ENCODE data around the gene JUP.

The JUP gene

DNA sequence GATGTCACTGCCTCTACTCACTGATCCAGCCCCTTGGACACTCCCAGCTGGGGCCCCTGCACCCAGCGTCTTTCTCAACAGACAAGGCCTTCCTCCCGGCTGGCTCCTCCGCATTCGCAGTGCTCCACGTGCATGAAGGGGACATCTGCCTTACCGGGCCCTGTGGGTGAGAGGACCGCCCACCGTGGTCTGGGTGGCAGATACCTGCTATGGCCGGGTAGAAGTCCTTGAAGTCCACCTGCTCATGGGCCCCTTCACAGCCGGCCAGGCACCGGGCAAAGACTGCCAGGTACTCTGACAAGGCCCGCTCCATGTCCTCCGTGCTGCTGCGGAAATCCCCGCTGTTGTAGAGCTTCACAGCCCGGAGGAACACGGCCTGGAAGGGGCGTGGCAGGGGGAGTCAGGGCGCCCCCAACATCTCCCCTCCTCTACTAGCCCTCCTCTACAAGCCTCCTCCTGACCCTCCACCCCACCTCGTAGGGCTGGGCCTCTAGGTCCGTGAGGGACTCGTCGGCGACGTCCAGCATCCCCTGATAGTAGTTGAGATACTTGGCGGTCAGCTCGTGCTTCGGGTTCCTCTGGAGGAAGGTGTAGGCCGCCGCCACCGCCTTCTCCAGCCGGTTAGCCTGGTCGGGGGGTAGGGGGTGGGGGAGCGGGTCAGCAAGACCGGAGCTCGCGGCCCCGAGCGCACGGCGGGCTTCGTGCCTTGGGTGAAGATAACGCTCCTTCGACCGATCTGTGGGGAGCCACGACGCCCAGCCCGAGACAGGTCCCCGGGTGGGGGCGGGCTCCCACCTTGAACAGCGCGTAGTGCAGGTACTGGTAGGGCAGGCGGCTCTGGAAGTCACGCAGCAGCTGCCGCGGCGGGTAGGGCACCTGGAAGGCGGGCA, 24.4 kb upstream of the JUP start:
- DNase-seq (ENCODE audit: low read depth in 2 of 2), result peak in 1 of 2 donors; percentile 5

DNA sequence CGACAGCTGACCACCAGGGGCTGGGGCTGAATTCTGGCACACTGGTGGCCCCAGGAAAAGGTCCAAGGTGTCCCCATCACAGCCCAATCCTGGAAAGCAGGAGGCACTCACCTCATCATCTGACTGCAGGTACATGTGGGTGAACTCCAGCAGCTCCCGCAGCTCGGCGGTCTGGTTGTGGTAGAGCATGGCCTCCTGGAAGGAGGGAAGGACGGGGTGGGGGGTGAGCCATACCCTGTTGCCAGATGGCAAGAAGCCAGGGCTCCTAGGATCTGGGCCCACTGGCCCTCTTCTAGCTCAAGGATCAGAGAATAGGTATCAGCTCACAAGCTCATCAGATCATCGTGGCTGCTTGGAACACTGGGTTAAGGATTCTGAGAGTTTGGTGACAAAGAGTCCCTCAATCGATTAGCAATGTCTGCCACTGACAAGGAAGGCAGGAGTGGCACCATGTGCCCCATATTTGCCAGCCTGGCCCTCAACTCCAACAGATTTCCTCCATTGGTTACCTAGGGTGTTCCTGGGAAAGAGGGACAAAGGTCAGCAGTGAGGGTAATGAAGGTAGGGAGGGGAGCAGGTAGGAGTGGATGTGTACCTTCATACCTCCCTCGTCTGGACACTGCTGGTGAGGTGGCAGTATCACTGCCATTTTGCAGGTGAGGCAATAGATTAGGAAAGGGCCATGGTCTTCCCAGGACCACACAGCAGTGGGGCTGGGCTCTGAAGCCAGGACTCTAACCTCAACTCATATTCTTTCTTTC, 20.4 kb upstream of the JUP start:
- no peak for DNase-seq (ENCODE audit: low read depth in 2 of 2)

DNA sequence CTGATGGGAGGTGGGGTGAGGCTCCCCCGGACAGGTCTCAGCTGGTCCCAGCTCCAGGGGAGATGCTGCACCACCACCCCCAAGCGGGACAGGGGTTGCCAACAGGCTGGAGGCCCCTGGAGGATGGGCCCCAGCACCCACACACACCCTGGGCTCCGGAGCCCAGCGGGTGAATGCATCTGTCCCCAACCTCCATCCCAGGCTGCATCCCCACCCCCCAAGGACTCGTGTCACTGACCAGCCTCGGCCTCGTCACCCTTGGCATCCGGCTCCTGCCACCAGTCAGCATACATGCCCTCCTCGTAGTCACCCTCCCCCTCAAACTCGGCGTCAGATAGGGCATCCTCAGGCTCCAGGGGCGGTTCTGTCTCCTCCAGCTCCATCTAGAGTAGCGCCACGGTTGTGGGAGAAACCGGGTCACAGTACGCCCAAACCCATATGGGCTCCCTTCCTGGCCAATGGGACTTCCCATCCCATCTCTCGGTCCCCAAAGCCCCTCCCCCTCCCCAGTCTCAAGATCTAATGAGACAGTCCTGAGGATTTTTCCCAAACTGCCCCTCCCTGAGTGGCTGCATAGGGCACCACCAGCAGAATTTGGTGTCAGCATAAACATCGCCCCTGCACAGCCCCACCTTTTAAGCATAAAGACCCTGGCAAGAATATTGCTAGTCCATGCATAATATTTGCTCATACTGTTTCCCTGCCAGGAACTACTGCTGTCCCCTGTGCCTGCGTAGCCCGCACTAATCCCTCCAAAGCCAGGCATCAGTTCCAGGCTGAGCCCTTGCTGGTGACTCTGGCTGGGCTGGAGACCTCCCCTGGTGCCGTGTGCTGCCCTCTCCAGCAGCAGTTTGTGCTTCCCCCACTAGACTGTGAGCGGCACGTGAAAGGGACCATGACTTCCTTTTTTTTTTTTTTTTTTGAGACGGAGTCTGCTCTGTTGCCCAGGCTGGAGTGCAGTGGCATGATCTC, 16.8 kb upstream of the JUP start:
- no peak for DNase-seq (ENCODE audit: low read depth in 2 of 2)

DNA sequence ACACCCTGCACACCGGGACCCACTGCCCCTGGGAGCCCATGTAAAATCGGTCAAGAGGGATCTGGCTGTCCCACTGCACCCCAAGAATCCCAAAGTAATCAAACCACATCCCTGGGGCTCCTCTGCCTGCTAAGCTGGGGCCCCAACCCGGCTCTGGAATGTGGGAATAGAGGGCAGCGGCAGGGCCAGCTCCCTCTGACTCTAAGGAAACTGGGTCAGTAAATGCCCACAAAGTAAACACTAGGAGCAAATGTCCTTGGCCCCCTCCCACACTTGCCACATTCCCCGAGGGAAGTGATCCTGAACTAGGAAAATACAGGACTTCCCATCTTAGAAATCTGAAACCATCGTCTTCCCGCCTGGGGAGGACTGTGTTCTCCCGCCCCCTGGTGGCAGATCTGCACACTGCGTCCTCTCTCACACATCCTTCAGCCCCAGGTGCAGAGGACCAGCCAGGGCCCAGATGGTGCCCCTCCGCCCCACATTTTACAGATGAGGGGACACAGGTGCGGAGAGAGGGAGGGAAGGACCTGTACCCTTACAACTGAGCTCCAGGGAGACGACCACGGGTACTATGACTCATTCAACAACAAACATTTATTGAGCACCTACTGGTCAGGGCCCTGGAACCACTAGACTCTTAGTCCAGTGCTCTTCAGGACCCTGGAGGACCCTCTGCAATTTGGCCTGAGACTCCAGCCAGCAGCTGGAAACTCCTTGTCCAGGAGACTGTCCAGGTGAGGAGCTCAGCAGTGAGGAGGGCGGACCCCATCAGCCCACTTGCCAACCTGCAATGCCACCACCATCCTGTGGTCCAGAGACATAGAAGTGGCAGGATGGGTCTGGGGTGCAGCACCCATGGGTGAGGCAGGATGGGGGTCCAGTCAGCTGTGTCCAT, 15.1 kb upstream of the JUP start:
- DNase-seq (ENCODE audit: low read depth in 2 of 2), result peak; percentile 43 to 61

DNA sequence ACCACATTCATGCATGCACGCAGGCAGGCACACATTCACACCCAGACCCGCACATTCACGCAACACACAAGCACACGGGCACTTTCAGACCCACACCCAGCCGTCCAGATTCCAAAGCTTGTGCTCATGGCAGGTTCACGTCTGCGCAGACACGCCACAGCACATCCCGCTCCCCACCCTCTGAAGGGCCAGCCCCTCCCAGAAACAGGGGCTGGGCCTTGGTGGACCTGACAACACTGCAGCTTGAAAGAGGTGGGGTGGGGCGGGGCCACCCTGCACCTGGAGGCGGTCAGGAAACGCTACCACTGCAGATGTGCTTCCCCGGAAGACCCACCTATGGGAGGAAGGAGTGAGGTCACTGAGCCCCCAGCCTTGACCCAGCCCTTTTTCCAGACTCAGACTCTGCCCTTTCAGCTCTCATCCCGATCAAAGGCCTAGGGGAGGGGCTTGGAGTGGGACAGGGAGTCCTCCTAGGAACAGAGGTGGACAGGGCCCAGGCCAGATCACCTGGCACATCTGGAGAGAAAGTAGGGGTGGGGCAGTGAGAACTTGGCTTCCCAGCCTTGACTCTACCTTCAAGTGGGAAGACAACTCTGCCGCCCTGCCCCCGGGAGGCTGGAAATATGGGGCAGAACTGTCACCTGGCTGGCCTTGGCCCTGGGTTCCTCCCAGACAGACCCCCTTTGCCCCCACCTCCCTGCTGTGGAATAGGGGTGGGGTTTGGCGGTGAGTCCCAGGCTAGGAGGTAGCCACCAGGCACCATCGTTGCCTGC, 14.3 kb upstream of the JUP start:
- no peak for DNase-seq (ENCODE audit: low read depth in 2 of 2)

DNA sequence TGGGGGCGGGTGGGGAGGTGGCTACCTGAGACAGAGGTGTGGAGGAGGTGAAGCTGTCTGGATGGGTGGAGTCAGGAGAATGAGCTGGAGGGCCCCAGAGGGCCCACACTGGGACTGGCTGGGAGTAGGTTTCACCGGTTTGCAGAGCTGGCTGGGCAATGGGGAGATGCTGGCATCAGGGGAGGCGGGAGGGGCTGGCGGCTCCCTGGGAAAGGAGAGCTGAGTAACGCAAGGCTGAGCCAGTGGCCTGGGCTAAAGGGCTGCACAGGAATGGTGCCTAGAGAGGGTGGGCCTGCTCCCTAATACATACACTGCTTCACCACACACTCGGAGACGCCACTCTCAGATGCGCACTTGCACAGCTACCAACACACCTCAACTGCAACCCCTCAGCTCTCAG, 12.9 kb upstream of the JUP start:
- no peak for DNase-seq (ENCODE audit: low read depth in 2 of 2)

DNA sequence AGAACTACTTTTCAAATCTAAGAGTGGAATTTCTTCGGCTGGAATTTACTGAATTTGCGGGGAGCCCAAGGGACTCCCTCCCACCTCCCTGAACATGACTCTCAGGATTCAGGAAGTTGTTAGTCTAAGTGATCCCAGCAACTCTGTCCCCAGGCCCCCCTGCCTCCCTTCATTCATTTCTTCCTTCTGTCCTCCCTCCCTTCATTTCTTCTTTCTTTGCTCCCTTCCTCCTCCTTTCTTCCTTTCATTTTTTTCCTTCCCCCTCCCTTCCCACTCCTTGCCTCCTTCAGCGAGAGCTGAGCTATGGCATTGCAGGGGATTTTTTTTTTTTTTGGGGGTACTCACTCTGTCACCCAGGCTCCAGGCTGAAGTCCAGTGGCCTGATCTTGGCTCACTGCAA, 10.9 kb upstream of the JUP start:
- no peak for DNase-seq (ENCODE audit: low read depth in 2 of 2)

DNA sequence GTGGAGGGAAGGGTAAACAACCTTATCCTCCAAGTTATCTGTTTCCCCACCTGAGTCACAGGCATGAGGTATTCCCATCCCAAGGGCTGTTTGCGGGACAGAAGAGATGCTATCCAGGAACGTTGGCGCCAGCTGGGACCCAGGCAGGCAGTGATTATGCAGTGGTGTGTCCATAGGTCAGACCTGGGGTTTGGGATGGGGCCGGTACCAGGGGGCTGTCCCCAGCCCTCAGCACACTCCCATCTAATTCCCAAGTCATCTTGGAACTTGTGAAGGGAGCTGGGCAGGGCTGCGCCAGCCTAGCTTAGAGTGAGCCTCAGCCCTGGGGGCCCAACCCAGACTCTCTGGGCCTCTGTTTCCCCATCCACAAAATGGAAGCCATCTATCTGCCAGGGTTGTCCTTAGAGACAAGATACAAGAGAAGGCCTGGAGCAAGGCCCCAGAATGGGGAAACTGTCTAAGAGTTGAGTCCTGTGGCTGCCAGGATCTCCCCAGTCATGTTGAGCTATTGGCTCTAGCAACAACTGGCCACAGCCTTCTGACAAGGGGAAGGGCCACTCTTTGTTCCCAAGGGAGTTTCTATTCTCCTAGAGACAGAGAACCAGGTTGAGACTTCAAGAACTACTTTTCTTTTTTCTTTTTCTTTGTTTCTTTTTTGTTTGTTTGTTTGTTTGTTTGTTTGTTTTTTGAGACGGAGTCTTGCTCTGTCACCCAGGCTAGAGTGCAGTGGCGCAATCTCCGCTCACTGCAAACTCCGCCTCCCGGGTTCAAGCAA, 9.8 kb upstream of the JUP start:
- no peak for DNase-seq (ENCODE audit: low read depth in 2 of 2)

DNA sequence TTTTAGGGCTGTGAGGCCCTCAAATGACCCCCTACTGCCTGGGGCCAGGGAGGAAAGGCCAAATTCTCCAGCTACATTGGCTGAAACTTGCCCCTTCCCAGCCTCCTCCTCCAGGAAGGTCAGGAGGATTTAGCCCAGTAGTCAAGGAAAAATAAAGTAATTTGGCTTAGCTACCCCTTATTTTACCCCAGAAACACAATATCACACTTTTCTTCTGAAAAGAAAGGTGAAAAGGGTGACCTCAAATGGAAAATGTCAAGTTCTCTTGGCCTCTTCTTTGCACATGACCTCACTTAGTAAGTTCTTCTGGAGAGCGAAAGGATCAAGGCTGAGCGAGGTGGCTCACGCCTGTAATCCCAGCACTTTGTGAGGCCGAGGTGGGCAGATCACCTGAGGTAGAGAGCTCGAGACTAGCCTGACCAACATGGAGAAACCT, 8.0 kb upstream of the JUP start:
- DNase-seq (ENCODE audit: low read depth in 2 of 2), result no peak

DNA sequence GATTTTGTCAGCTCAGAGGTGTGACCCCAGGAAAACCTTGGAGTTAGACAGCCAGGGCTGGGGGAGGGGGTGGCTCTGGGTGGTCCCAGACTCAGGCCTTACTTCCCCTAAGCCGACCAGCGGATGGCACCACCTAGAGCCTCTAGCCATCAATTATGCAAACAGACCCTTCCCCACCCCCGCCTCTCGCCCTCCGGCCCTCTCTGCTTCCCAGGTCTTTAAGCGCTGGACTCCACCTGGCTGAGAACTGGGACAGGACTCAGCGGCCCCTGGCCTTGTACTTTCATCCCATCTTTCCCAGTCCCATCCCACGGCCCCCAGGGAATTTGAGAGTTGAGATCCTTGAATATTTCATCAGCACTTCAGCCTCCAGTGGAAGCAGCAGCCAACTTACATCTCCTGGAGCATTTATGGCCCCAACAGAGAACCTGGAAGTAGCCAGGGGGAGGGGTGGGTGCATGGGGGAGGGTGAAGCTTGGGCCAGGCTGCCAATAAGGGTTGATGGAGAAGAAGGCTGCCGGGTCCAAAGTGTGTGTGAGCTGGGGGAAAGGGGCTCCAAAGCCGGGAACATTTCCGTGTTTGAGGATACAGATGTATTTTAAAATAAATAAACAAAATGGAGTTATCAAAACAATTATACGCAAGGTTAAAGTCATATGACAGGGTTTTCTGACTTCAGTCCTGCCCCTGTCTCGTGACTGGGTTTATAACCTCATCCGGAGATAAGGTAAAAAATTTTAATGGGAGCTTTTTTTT, 7.5 kb upstream of the JUP start:
- no peak for DNase-seq (ENCODE audit: low read depth in 2 of 2)

DNA sequence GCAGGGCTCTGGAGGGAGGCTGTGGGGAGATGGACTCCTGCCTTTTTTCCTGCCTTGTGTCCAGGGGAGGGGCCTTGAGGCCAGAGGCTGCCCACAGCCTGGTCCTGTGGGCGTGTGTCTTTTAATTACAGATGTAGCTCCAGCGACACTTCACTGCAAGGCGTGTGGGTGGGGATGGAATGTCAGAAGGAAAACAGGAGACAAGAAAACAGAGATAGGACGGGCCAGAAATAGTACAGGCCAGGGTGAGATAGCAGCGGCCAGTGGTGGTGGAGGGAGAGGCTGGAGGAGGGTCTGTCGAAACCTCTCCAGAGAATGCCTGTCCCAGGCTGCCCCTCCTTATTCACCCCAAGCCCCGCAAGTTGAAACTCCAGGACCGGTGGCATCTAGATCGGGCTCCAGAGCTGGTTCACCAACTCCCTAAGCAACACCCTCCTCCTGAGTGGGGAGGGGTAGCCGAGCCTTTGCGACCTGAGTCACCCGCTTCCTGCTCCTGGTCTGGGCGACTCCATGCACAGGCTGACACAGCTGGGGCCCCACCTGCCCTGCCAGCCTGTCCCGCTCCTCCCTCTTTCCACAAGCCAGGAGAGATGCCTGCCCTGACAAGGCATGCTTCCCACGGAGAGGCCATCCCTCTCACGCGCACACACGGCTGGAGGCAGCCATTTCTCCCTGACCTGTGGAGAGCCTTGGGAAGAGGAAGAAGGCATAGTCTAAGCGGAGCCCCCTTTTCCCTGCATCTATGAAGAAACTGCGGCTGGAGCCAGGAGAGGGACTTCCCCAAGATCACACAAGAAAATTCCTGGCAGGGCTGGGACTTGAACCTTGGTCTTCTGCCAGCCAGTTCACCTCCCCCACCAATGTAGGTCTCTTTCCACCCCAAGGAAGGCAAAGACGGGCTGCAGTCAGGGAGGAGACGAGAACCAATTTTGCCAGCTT, 6.6 kb upstream of the JUP start:
- no peak for DNase-seq (ENCODE audit: low read depth in 2 of 2)

DNA sequence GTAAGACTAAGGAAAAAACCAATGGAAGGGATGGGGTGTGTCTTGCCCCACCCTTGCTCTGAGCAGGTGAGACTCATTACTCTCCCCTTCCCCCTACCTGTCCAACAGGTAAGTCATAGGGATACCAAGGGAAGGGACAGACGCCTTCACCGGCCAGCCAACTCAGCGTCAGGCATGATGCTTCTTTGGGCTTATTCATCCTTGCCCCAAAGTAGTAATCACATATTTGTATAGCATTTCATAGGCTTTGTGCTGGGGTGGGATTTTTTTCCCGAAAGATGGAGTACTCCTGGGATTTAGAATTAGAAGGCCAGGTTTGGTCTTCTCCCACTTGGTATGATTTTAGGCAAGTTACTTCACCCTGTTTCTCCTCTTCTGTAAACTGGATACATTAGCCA, 509 bp upstream of the JUP start:
- DNase-seq (ENCODE audit: low read depth in 2 of 2), result no peak

DNA sequence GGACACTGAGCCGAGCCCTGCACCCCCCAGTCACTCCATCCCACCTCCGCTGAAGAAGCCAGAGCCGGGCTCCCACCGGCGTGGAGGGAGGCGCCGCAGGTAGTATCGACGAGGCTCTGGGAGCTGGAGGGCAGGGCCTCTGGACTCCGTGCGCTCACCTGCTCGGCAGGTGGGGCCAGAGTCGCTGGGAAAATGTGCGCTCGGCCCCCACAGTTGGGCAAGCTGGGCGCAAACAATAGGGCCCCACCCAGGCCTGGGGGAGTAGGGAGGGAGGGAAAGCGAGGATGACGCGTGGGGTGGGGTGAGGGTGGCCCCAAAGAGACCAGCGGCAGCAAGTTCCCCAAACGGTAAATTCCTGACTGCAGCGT, 668 bp downstream of the JUP start:
- DNase-seq (ENCODE audit: low read depth in 2 of 2), result no peak

DNA sequence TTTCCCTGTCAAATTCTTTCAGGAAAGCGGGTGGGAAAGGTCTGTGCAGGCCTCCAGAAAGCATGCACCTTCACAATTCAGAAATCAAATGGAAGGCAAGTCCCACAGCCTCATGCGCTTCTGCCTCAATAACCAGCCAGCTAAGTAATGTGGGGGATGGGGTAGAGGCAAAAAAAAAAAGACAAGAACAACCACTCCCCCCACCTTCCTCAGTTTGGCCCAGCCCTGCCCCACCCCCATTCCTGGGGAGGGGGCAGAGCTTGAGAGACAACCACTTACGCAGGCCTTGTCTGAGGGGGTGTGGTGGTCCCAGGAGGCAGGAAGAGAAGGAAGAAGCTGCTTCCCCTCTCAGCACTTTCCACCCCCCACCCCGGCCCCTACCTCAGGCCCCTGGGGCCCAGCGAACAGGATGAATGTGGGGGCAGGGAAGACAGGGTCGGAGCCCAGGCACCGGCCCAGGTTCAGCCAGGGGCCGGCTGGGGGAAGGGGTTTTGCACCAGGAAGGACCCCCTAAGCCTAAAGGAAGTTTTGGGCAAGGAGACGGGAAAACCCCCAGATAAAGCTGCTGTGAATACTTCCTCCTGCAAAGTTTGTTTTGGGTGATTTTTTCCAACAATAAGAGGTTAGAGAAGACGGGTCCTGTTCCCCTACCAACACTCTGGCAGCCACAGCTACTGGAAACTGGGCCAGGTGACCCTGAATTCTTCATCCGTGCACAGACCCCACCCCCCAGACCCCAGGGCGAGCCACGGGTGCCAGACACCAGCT, 1.2 kb downstream of the JUP start:
- no peak for DNase-seq (ENCODE audit: low read depth in 2 of 2)

DNA sequence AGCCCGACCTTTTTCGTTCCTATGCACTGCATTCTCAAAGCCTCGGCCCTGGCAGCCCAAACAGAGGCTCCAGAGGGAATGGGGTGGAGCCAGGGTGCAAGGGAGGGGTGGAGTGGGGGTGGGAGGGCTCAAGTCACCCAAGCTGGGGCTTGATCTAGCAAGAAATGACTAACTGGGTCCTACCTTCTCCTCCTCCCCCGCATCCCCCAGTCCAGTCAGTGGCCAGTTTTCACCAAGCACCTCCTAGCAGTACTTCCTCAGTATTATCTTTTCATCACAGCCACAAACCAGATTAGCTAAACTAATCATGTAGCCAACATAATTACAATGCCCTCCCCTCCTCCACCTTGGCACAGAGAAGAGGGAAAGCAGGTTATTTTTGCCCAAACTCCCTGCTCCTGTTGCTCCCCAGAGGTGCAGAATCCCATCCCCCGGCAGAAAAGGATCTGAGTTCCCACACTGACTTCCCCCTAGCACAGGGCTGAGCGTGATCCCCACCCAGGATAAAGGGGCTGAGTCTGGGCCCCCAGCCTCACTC, 2.2 kb downstream of the JUP start:
- DNase-seq (ENCODE audit: low read depth in 2 of 2), result no peak

DNA sequence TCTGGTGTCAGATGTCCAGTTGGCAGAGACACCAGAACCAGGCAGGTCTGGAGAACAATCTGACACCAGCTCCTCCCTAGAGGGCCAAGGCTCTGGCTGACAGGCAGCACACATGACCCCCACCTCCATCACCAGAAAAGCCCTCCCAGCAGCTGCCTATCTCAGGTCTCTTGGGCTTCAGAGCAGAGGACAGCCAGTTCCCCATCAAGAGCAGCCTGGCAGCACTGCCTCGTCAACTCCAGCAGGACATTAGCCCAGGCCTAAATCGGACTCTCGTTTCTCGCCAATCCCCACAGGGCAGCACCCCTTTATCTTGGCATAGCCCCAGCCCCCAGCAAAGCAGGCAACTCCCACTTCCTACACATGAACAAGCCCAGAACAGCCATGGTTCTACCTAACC, 4.4 kb downstream of the JUP start:
- no peak for DNase-seq (ENCODE audit: low read depth in 2 of 2)

All from stimulated activated CD4-positive, alpha-beta T cell treated with anti-CD3 and anti-CD28 coated beads, Interleukin-15, amount 100 ng/mL, for 48 hours (primary cell).